ENCODE results near the gene WNT11.

WNT11 gene

GRCh38 chr11:76170468-76170867, 35.8 kb downstream of the WNT11 start:
- no peak for DNase-seq

GRCh38 chr11:76169473-76169896, 36.8 kb downstream of the WNT11 start:
- no peak for DNase-seq

GRCh38 chr11:76167590-76167989, 38.7 kb downstream of the WNT11 start:
- DNase-seq = no peak

GRCh38 chr11:76166314-76166713, 40.0 kb downstream of the WNT11 start:
- DNase-seq = no peak

GRCh38 chr11:76164861-76165751, 41.2 kb downstream of the WNT11 start:
- DNase-seq = no peak

- no peak for DNase-seq
Measured at GRCh38 chr11:76164081-76164480, 42.2 kb downstream of the WNT11 start.

- no peak for DNase-seq
Measured at GRCh38 chr11:76163289-76163880, 42.9 kb downstream of the WNT11 start.

- no peak for DNase-seq
Measured at GRCh38 chr11:76162336-76163288, 43.7 kb downstream of the WNT11 start.

GRCh38 chr11:76161261-76161961, 44.9 kb downstream of the WNT11 start:
- DNase-seq = no peak

GRCh38 chr11:76160856-76161255, 45.4 kb downstream of the WNT11 start:
- DNase-seq = no peak

- no peak for DNase-seq
Measured at GRCh38 chr11:76159983-76160661, 46.2 kb downstream of the WNT11 start.

GRCh38 chr11:76159303-76159937, 46.9 kb downstream of the WNT11 start:
- DNase-seq = no peak

- DNase-seq = no peak
Measured at GRCh38 chr11:76158394-76159302, 47.7 kb downstream of the WNT11 start.

- no peak for DNase-seq
Measured at GRCh38 chr11:76157891-76158290, 48.4 kb downstream of the WNT11 start.

- DNase-seq = no peak
Measured at GRCh38 chr11:76156971-76157427, 49.3 kb downstream of the WNT11 start.

GRCh38 chr11:76155500-76156227, 50.6 kb downstream of the WNT11 start:
- DNase-seq = no peak

- DNase-seq = no peak
Measured at GRCh38 chr11:76153571-76153923, 52.8 kb downstream of the WNT11 start.

GRCh38 chr11:76152741-76153570, 53.3 kb downstream of the WNT11 start:
- no peak for DNase-seq
